GM19025 (cell line): ENCODE results near the gene FTO.

Experiments used
- ATAC-seq: cut with Tn5 transposase; IDR thresholded peaks from one replicate; pipeline ENCODE4 v1.9.1; 2021; ENCODE audit warnings: mild to moderate bottlenecking, low read depth, moderate library complexity; ENCODE audit not compliant: unreplicated experiment

Gene FTO

GRCh38 chr16:53775821-53776431 lies 72.0 kb downstream of the FTO start:
- ATAC-seq = no peak

GRCh38 chr16:53779186-53779585 lies 75.2 kb downstream of the FTO start:
- ATAC-seq = no peak

GRCh38 chr16:53780051-53780450 lies 76.1 kb downstream of the FTO start:
- no peak for ATAC-seq

GRCh38 chr16:53781023-53781605 lies 77.2 kb downstream of the FTO start:
- no peak for ATAC-seq

GRCh38 chr16:53782148-53782547 lies 78.2 kb downstream of the FTO start:
- no peak for ATAC-seq

GRCh38 chr16:53784291-53784690 lies 80.3 kb downstream of the FTO start:
- no peak for ATAC-seq

- no peak for ATAC-seq
These were observed 81.1 kb downstream of the FTO start for GRCh38 chr16:53785044-53785443.

- ATAC-seq = no peak
These were observed 82.0 kb downstream of the FTO start for GRCh38 chr16:53785916-53786315.

GRCh38 chr16:53787423-53787822 lies 83.5 kb downstream of the FTO start:
- ATAC-seq = no peak

GRCh38 chr16:53789137-53789536 lies 85.2 kb downstream of the FTO start:
- no peak for ATAC-seq

- ATAC-seq = no peak
These were observed 88.4 kb downstream of the FTO start for GRCh38 chr16:53792161-53792951.

GRCh38 chr16:53803451-53803850 lies 99.5 kb downstream of the FTO start:
- ATAC-seq = no peak

GRCh38 chr16:53803998-53804397 lies 100.0 kb downstream of the FTO start:
- ATAC-seq = no peak

- no peak for ATAC-seq
These were observed 100.5 kb downstream of the FTO start for GRCh38 chr16:53804467-53804866.

- ATAC-seq = no peak
These were observed 101.2 kb downstream of the FTO start for GRCh38 chr16:53805113-53805512.

GRCh38 chr16:53805752-53806151 lies 101.8 kb downstream of the FTO start:
- ATAC-seq = no peak

GRCh38 chr16:53809088-53809932 lies 105.4 kb downstream of the FTO start:
- no peak for ATAC-seq

- no peak for ATAC-seq
These were observed 109.0 kb downstream of the FTO start for GRCh38 chr16:53812914-53813313.

GRCh38 chr16:53814801-53815200 lies 110.8 kb downstream of the FTO start:
- no peak for ATAC-seq

GRCh38 chr16:53816211-53816836 lies 112.4 kb downstream of the FTO start:
- no peak for ATAC-seq
